Skeletal muscle satellite cell (primary cell): Measurements from ENCODE around the gene WNK3. TPM values are rescaled to one million over a fixed set of nuclear protein-coding genes. Genes with fewer than 3 reads are reported as not detected.

Experiments used
- small RNA-seq: library from RNA; depleted of rRNA; stranded (forward); fragments of <200 nt; gene quantifications from one replicate; pipeline ENCODE3, GENCODE V24; 2012

The WNK3 gene

Small RNA genes within 50 kb of the gene (small RNA-seq; reads per million reads assigned to genes)
- gene AL589872.1 (not detected), gene RNU6-434P (not detected)
